Measurements from ENCODE around the gene SLC9A5.
A peak's percentile ranks its signal among the peaks of the same experiment; 100 is the strongest.

The SLC9A5 gene

DNA sequence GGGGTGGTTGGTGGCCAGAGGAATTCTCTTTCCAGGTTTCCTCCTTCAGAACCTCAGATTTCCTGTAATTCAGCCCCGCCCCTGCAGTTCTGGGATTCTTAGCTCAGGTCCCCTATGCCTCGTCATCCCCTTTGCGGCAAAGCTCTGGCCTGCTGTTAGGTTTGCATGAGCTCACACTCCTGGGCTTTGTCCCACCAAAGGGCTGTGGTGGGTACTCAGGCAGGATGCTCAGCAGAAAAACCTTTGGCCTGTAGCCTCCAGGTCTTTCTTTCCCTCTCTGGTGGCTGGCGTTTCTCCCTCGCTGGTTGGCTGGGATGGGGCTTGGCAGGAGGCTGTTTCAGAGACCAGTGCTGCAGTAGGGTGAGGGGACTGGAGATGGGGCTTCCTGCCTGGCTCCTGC, 21.0 kb downstream of the SLC9A5 start:
- no peak overlapping the region for H3K27ac Mint-ChIP-seq
- H3K4me3 Mint-ChIP-seq = no peak overlapping the region
- no peaks in the 10 kb centered on the region for H3K9me3 Mint-ChIP-seq
- intact Hi-C loops (cut with micrococcal nuclease) = no loop called here
- peaks cover 27% of the 10 kb centered on the region for H3K27me3 Mint-ChIP-seq
- no peaks in the 10 kb centered on the region for H3K36me3 Mint-ChIP-seq (ENCODE audit: low read depth)
- H3K4me1 Mint-ChIP-seq (ENCODE audit: low read depth) = peaks cover 5% of the 10 kb centered on the region

DNA sequence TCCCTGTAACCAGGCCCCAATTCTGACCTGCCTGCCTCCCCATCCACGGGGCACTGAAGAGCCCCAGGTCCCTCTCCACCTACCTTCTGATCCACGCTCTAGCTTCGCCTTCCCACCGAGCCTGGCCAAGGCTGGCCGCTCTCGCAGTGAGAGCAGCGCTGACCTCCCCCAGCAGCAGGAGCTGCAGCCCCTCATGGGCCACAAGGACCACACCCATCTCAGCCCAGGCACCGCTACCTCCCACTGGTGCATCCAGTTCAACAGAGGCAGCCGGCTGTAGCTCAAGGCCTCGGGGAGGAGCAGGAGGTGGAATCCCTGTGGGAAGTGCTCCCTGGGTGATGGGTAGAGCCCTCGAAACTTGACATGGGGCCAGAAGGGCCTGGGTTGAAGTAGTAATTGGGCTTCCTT, 22.2 kb downstream of the SLC9A5 start:
- intact Hi-C loops (cut with micrococcal nuclease) = no loop called here
- Mint-ChIP-seq H3K4me3 (no peak overlapping the region), H3K4me1 (ENCODE audit: low read depth) (peaks cover 1% of the 10 kb centered on the region), H3K27ac (no peak overlapping the region), H3K9me3 (no peaks in the 10 kb centered on the region), H3K27me3 (peaks cover 16% of the 10 kb centered on the region), H3K36me3 (ENCODE audit: low read depth) (no peaks in the 10 kb centered on the region)

DNA sequence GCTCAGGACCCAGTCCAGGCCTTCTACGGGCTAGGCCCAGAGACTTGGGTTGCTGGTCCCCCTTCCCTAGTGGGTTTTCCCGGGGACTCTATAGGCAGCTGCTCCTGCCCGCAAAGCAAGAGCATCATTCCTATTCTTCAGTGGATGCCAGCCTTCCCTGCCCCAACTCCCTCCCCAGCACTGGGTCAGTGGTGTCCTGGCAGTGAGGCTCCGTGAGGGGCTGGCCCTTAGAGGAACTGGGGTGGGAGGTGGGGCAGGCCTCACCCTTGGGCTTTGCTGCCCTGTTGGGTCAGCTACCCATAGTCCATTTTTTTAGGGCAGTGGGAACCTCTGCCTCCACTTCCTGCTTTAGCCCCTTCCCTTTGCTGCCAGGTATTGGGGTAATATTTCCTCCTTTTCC, 22.7 kb downstream of the SLC9A5 start:
- Mint-ChIP-seq H3K27ac (no peak overlapping the region), H3K4me3 (no peak overlapping the region)

DNA sequence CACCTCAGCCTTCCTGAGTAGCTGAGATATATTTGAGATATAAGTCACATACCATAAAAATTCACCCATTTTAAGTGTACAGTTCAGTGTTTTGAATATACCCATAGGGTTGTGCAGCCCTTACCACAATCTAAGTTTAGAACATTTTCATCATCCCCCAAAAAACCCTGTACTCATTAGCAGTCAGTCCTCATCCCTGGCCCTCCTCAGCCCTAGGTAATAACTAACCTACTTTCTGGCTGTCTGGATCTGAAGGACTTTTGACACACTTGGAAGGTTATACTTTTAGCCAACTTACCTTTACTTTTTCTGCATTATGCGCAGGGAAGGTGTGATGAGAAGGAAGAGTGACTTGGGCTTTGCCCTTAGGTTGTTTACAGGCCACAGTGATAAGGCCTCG, 26.5 kb downstream of the SLC9A5 start:
- intact Hi-C loops (cut with micrococcal nuclease) = loop anchor here (5.0 kb wide), 1 partner anchor 117 kb away; the partner anchor contains the start of gene TPPP3
- Mint-ChIP-seq H3K4me1 (ENCODE audit: low read depth) (peaks cover 20% of the 10 kb centered on the region), H3K36me3 (ENCODE audit: low read depth) (peaks cover 8% of the 10 kb centered on the region), H3K27ac (no peak overlapping the region), H3K9me3 (no peaks in the 10 kb centered on the region), H3K4me3 (no peak overlapping the region), H3K27me3 (peaks cover 2% of the 10 kb centered on the region)

More for the DNA sequence above, 22.7 kb downstream of the SLC9A5 start:
- intact Hi-C loops (cut with micrococcal nuclease) = no loop called here
- peaks cover 5% of the 10 kb centered on the region for H3K36me3 Mint-ChIP-seq (ENCODE audit: low read depth)
- H3K4me1 Mint-ChIP-seq (ENCODE audit: low read depth) = peaks cover 3% of the 10 kb centered on the region
- H3K9me3 Mint-ChIP-seq = no peaks in the 10 kb centered on the region
- peaks cover 13% of the 10 kb centered on the region for H3K27me3 Mint-ChIP-seq

DNA sequence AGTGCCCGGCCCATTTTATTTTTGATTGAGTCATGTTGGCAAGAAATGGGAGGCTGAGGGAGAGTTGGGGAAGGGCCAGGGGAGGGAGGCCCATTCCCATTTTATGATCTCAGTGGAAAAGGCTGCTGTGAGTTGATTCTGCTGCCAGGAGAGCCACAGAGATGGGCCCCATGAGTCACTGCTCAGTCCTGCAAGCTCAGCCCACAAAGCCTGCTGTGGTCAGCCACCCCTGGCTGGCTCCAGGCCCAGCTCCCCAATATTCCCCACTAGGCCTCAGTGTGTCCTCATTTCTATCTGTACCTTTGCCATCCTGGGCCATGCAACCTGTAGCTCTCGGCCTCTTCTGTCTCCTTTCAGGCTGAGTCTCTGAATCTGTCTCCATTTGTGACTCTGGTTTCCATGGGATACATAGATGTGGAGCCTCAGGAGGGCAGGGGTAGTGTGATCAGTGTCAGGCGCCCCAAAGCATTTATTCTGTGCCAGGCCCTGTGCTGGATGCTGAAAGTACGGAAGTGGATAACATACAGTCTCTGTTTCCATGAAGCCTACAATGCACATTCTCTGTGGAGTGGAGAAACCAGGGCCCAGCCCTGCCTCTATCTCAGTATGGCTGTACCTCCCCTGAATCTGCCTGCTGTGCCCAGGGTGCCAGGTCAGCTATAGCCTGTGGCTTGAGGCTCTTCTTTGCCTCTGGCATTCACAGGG, 28.7 kb downstream of the SLC9A5 start:
- peak overlapping the region; percentile 35 for H3K4me3 Mint-ChIP-seq
- no peak overlapping the region for H3K27ac Mint-ChIP-seq
- intact Hi-C loops (cut with micrococcal nuclease) = loop anchor here (5.0 kb wide), 1 partner anchor 115 kb away; the partner anchor contains the start of gene TPPP3
- peaks cover 2% of the 10 kb centered on the region for H3K27me3 Mint-ChIP-seq
- H3K4me1 Mint-ChIP-seq (ENCODE audit: low read depth) = peaks cover 20% of the 10 kb centered on the region
- peaks cover 8% of the 10 kb centered on the region for H3K36me3 Mint-ChIP-seq (ENCODE audit: low read depth)
- H3K9me3 Mint-ChIP-seq = no peaks in the 10 kb centered on the region

DNA sequence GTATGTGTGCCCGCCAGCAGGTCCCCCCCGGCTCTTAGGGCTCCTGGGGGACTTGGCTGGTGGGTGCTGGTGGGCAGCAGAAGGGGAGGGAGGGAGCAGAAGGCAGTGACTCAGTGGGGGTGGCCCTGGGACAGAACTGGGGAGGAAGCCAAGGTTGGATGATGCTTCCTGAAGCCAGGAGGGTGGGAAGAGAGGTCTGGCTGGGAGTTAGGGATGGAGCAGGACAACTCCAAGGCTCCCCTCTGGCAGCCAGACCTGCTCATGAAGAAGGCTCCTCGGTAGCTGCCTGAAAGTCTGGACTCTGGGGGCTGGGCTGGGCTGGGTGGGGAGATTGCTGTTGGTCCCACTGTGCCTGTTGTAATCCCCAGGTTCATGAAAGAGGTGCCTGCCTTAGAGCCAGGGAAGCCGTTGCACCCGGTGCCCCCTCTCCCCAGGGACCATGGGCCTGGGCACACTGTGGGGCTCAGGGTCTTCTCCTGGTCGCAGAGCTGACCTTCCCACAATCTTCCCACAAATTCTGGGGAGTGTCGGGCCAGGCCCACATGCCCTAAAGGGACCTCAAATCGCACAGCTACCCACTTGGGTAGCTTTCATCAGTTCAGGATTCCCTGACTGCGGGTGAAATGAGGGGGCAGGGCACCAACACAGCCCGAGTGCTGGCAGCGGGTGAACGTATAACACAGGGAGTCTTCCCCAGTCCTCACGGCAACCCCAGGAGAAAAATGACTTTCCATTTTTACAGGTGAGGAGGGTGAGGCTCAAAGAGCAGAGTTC, 29.4 kb downstream of the SLC9A5 start:
- Mint-ChIP-seq H3K27me3 (peaks cover 2% of the 10 kb centered on the region), H3K4me1 (ENCODE audit: low read depth) (peaks cover 20% of the 10 kb centered on the region), H3K36me3 (ENCODE audit: low read depth) (peaks cover 8% of the 10 kb centered on the region), H3K27ac (peak overlapping the region; percentile 39), H3K9me3 (no peaks in the 10 kb centered on the region), H3K4me3 (peak overlapping the region; percentile 66)
- intact Hi-C loops (cut with micrococcal nuclease) = loop anchor here (5.0 kb wide), 1 partner anchor 114 kb away; the partner anchor contains the start of gene TPPP3

DNA sequence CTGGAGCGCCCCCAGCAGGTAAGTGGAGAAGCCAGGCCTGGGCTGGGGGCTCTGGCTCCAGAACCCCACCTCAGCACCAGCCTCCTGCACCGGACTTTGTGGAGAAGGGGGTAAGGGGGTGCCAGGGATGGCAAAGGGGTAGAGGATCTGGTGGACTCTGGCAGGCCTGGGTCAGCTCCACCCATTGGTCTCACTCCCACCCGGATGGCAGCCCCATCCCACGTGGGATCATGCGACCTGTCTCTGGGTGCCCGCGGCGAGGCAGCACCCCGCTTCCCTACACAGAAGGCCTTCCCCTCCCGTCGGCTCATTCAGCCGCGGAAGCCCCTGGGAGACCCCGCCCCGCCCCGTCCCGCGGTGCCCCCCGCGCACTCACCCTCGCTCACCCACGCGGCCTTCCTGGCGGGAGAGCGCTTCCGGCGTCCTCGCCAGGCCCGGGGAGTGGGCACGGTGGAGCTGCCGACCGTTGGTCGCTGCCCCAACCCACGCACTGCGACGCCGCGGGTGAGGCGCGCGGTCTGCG, 30.1 kb downstream of the SLC9A5 start:
- intact Hi-C loops (cut with micrococcal nuclease) = loop anchor here (5.0 kb wide), 1 partner anchor 113 kb away; the partner anchor contains the start of gene TPPP3

DNA sequence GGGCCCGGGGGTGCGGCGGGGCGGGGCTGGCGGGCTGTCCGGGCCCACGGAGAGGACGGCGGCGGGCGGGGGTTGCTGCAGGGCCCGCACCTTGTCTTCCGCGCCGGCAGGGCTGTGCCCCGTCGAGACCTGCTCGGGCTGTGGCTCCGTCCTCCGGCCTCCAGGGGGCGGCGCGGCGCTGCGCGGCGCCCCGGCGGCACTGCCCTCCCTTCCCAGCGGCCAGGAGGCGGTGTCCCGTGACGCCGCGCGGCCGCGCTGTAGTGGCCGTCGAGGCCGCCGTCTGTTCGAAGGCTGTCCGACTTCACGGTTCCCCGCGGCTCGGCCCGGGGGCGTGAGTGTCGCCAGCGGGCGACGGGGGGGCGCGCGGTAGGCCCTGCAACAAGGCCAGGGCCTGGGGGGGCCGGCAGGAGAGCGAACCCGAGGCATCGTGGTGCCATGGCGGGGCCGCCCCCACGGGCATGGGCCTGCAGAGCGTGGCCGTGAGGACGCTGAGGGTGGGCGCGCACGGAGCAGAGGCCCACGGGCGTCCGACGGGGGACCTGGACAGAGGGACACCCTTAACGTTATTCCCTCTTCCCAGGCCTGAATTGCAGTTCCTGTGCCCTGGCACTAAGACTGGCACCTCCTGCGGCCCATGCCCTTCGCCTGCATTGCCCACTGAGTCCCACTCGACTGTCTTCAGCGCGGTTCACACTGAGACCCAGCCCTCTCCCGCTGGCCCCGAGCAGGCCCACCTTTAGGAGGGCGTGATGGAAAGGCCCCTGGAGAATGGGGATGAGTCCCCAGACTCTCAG, 30.7 kb downstream of the SLC9A5 start, which contains the start of gene PLEKHG4:
PLEKHG4 (plus strand) TSS at position 237 of the 794 bp plus-strand sequence; CDS start at position 750, 513 bp downstream.
- H3K9me3 Mint-ChIP-seq = no peaks in the 10 kb centered on the region
- intact Hi-C loops (cut with micrococcal nuclease) = loop anchor here (5.0 kb wide), 1 partner anchor 113 kb away; the partner anchor contains the start of gene TPPP3
- peaks cover 5% of the 10 kb centered on the region for H3K27me3 Mint-ChIP-seq
- peaks cover 20% of the 10 kb centered on the region for H3K4me1 Mint-ChIP-seq (ENCODE audit: low read depth)
- H3K4me3 Mint-ChIP-seq = peak within 1 kb of the TSS; percentile 66
- peak within 1 kb of the TSS; percentile 39 for H3K27ac Mint-ChIP-seq
- H3K36me3 Mint-ChIP-seq (ENCODE audit: low read depth) = peaks cover 8% of the 10 kb centered on the region

More for the DNA sequence above, 30.1 kb downstream of the SLC9A5 start:
- no peaks in the 10 kb centered on the region for H3K9me3 Mint-ChIP-seq
- H3K4me1 Mint-ChIP-seq (ENCODE audit: low read depth) = peaks cover 20% of the 10 kb centered on the region
- peaks cover 5% of the 10 kb centered on the region for H3K27me3 Mint-ChIP-seq
- peak overlapping the region; percentile 39 for H3K27ac Mint-ChIP-seq
- peaks cover 8% of the 10 kb centered on the region for H3K36me3 Mint-ChIP-seq (ENCODE audit: low read depth)
- peak overlapping the region; percentile 66 for H3K4me3 Mint-ChIP-seq

DNA sequence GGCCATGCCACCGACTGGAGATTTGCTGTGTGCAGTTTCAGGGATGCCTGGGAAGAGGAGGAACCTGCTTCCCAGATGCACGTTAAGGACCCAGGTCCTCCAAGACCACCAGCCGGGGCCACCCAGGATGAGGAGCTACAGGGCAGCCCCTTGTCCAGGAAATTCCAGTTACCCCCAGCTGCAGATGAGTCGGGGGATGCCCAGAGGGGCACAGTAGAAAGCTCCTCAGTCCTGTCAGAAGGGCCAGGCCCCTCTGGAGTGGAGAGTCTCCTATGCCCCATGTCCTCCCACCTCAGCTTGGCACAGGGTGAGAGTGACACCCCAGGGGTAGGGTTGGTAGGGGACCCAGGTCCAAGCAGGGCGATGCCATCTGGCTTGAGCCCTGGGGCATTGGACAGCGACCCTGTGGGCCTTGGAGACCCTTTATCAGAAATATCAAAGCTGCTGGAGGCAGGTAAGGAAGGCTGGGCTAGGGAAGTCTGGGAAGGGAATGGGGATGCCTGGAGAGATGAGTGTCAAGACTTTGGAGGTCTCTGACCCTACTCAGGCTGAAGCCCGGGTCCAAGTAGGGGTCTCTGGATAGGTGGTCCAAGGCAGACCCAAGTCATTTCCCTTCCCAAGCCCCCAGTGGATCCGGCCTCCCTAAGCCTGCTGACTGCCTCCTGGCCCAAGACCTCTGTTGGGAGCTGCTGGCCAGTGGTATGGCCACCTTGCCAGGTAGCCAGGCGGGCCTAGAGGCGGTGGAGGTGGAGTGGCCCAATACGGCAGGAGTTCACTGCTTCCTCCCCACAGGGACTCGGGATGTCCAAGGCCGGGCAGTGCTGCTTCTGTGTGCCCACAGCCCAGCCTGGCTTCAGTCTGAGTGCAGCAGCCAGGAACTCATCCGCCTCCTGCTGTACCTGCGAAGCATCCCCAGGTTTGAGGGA, 31.6 kb downstream of the SLC9A5 start:
- H3K4me3 Mint-ChIP-seq = no peak overlapping the region
- H3K27me3 Mint-ChIP-seq = peaks cover 5% of the 10 kb centered on the region
- no peaks in the 10 kb centered on the region for H3K9me3 Mint-ChIP-seq
- H3K27ac Mint-ChIP-seq = no peak overlapping the region
- H3K36me3 Mint-ChIP-seq (ENCODE audit: low read depth) = peaks cover 8% of the 10 kb centered on the region
- intact Hi-C loops (cut with micrococcal nuclease) = no loop called here
- H3K4me1 Mint-ChIP-seq (ENCODE audit: low read depth) = peaks cover 20% of the 10 kb centered on the region

DNA sequence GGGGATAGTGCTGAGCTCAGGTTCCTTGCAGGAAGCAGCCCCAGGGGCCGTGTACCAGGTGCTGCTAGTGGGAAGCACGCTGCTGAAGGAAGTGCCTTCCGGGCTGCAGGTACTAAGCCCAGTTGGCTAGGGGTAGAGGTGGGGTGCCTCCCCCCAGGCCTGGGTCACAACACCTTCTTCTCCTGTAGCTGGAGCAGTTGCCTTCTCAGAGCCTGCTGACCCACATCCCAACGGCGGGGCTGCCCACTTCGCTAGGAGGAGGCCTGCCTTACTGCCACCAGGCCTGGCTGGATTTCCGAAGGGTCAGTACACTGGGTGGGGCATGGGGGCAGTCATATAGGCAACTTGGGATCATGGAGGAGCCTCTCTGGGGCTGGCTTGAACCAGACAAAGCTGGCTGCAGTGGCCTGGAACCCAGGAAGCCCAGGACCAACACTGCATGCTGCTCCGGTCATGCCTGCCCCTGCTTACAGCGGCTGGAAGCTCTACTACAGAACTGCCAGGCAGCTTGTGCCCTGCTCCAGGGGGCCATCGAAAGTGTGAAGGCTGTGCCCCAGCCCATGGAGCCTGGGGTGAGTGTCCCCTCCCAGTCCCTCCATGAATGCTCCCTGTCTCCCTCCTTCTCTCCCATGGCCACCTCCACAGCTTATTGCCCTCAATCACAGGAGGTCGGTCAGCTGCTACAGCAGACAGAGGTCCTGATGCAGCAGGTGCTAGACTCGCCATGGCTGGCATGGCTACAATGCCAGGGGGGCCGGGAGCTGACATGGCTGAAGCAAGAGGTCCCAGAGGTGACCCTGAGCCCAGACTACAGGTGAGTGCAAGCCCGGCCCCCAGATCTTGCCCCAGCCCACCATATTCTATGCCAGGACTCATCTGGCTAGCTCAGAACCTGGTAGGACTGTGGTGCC, 33.0 kb downstream of the SLC9A5 start:
- Mint-ChIP-seq H3K4me3 (no peak overlapping the region), H3K27me3 (peaks cover 5% of the 10 kb centered on the region), H3K9me3 (no peaks in the 10 kb centered on the region), H3K36me3 (ENCODE audit: low read depth) (no peaks in the 10 kb centered on the region), H3K4me1 (ENCODE audit: low read depth) (peaks cover 15% of the 10 kb centered on the region), H3K27ac (no peak overlapping the region)
- intact Hi-C loops (cut with micrococcal nuclease) = no loop called here

DNA sequence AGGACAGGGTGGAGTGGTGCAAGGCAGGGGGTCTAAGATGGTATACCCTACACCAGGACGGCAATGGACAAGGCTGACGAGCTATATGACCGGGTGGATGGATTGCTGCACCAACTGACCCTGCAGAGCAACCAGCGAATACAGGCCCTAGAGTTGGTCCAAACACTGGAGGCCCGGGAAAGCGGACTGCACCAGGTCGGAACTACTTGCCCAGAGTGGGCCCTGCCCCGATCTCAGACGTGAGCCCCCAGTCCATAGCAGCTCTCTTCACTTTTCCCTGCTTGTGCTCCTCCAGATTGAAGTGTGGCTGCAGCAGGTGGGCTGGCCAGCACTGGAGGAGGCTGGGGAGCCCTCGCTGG, 33.6 kb downstream of the SLC9A5 start:
- H3K4me3 Mint-ChIP-seq = no peak overlapping the region
- no peaks in the 10 kb centered on the region for H3K9me3 Mint-ChIP-seq
- peaks cover 13% of the 10 kb centered on the region for H3K4me1 Mint-ChIP-seq (ENCODE audit: low read depth)
- intact Hi-C loops (cut with micrococcal nuclease) = no loop called here
- no peak overlapping the region for H3K27ac Mint-ChIP-seq
- H3K27me3 Mint-ChIP-seq = peaks cover 5% of the 10 kb centered on the region
- no peaks in the 10 kb centered on the region for H3K36me3 Mint-ChIP-seq (ENCODE audit: low read depth)
